Uterus (tissue), 2 donors: ENCODE results near the gene ZBTB49.

Experiments
- POLR2A ChIP-seq, 2 donors: fragments of 450-650 bp; IDR thresholded peaks; one replicate each; pipeline ENCODE4 v1.6.1; 2016; ENCODE audit warnings: antibody characterized with exemption in 2 of 2, mild to moderate bottlenecking in 1 of 2, moderate library complexity in 1 of 2
- TF ChIP-seq, protein P1 (sequence below), 4 experiments: fragments of 200-600 bp in 2 of 4; fragments of 450-650 bp in 2 of 4; sonication (generic) in 2 of 4; IDR thresholded peaks; one replicate each; pipeline ENCODE4 v1.5.1; 2016 to 2019; ENCODE audit warnings: antibody characterized with exemption in 4 of 4, mild to moderate bottlenecking in 2 of 4, moderate library complexity in 1 of 4

DNA sequence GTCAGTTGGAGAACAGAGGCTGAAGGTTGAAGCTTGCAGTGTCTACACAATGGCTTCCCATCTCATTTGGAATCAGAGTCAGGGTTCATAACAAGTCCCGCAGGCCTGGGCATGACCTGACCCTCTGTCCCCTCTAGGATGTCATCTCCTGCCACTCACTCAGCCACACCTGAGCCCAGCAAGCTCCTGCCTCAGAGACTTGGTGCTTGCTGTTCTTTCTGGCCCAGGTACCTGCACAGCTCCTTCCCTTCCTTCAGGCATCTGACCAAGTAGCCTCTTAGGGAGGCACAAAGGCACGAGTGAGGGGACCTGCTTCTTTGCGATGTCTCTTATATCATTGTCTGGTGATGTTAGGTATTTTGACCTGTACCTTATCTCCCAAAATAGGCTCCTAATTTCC, 9.0 kb downstream of the ZBTB49 start:
- TF ChIP-seq, protein P1, sequence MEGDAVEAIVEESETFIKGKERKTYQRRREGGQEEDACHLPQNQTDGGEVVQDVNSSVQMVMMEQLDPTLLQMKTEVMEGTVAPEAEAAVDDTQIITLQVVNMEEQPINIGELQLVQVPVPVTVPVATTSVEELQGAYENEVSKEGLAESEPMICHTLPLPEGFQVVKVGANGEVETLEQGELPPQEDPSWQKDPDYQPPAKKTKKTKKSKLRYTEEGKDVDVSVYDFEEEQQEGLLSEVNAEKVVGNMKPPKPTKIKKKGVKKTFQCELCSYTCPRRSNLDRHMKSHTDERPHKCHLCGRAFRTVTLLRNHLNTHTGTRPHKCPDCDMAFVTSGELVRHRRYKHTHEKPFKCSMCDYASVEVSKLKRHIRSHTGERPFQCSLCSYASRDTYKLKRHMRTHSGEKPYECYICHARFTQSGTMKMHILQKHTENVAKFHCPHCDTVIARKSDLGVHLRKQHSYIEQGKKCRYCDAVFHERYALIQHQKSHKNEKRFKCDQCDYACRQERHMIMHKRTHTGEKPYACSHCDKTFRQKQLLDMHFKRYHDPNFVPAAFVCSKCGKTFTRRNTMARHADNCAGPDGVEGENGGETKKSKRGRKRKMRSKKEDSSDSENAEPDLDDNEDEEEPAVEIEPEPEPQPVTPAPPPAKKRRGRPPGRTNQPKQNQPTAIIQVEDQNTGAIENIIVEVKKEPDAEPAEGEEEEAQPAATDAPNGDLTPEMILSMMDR (IDR thresholded peaks at IDR 0.05), result no peak
- no peak for TF ChIP-seq POLR2A (IDR thresholded peaks at IDR 0.05)
